Right lobe of liver (tissue), 6 donors: Measurements from ENCODE around the gene GGACT. TPM values are rescaled to one million over a fixed set of nuclear protein-coding genes. Genes with fewer than 3 reads are reported as not detected.

Source experiments
- ATAC-seq, 4 donors: fragments of 200-7000 bp; cut with Tn5 transposase; one replicate each; pipeline ENCODE4 v1.9.1; 2020; ENCODE audit warnings: mild to moderate bottlenecking in 4 of 4, moderate library complexity in 4 of 4
- DNase-seq, 3 donors: peaks; one replicate each; pipeline ENCODE4 v3.0.0-alpha.2; 2020
- H3K27ac ChIP-seq, 3 donors: fragments of 200-600 bp; one replicate each; pipeline ENCODE4 v1.8.0; 2022
- H3K27me3 ChIP-seq, 2 donors: fragments of 200-600 bp; one replicate each; pipeline ENCODE4 v1.8.0; 2022
- H3K36me3 ChIP-seq, 4 donors: fragments of 200-600 bp; sonication (generic) in 1 of 4; one replicate each; pipeline versions ENCODE4 v1.5.1 to v1.8.0; 2017 to 2022; ENCODE audit warnings: control low read depth in 1 of 4
- H3K4me1 ChIP-seq, 4 donors: fragments of 200-600 bp; sonication (generic) in 1 of 4; one replicate each; pipeline versions ENCODE4 v1.5.1 to v1.8.0; 2017 to 2022; ENCODE audit warnings: control low read depth in 1 of 4
- H3K4me3 ChIP-seq, 3 donors: fragments of 200-600 bp; one replicate each; pipeline ENCODE4 v1.8.0; 2022
- H3K9me3 ChIP-seq, 4 donors: fragments of 200-600 bp; sonication (generic) in 1 of 4; one replicate each; pipeline versions ENCODE4 v1.5.1 to v1.8.0; 2017 to 2022; ENCODE audit warnings: control low read depth in 1 of 4
- CTCF ChIP-seq, 4 donors: fragments of 200-600 bp in 3 of 4; fragments of 450-650 bp in 1 of 4; IDR thresholded peaks; one replicate each; pipeline versions ENCODE4 v1.5.1 to v1.8.0; 2016 to 2022; ENCODE audit warnings: antibody characterized with exemption in 4 of 4, mild to moderate bottlenecking in 2 of 4
- POLR2A ChIP-seq: fragments of 450-650 bp; IDR thresholded peaks from one replicate; pipeline ENCODE4 v1.6.1; 2017; ENCODE audit warnings: antibody characterized with exemption, mild to moderate bottlenecking
- WGBS: methylation state at CpG from one replicate; pipeline ENCODE4 v1.1.6; 2018; ENCODE audit warnings: low coverage, low lambda C conversion rate; ENCODE audit not compliant: insufficient coverage; ENCODE audit errors: missing lambda C conversion rate; 5-methylcytosine and 5-hydroxymethylcytosine counted together
- intact Hi-C, 2 donors: fragments of 100-400 bp; cut with DNase I; formaldehyde crosslinking; loops; one replicate each; pipeline versions ENCODE4 v1.11.2 to v1.14.1; 2022
- total RNA-seq, 6 experiments: library from RNA; depleted of rRNA in 2 of 6; stranded (reverse); fragments of >200 nt in 2 of 6; fragmentation: NEBNext Ultra II Directional in 3 of 6; extraction: Animal tissue kit (Norgen Biotek cat#: 25700) in 3 of 6; gene quantifications; one replicate each; pipeline versions ENCODE4 v1.1.0 to v1.2.4, GENCODE V29; 2016 to 2023
- donor health status: DM: no; HTN: yes; CAD: no.
- donor health status: DM: no; HTN: no; CAD: no.
- donor health status: DM: no; HTN: no; CAD: no.
- donor health status: DM: no; HTN: yes; CAD: no.
- donor health status: DM: no; HTN: yes; CAD: no.

The GGACT gene
- total RNA-seq, 6 experiments from 2014 or later, result 4.7 to 9.0 (median 5.9) TPM

- peaks cover 0 to 4% (median 0%) of the 10 kb centered on the region in 4 donors for H3K36me3 ChIP-seq
- peaks cover 0 to 32% (median 7%) of the 10 kb centered on the region in 4 donors for H3K4me1 ChIP-seq
- H3K9me3 ChIP-seq, result no peaks in the 10 kb centered on the region
- DNase-seq (peak; percentile 79 to 82 (median 82)), ATAC-seq (peak; percentile 72 to 87 (median 80))
- no peaks in the 10 kb centered on the region for H3K27me3 ChIP-seq
- intact Hi-C loops, result no loop called here
- H3K27ac ChIP-seq, result no peak overlapping the region
- H3K4me3 ChIP-seq, result no peak overlapping the region
- no peak for TF ChIP-seq POLR2A
- TF ChIP-seq CTCF (IDR thresholded peaks at IDR 0.05), result peak in 3 of 4 donors; percentile 85 to 94 (median 94)
- WGBS, result 0% methylated on average over 5 of the region's 5 CpGs
These were observed 73.7 kb downstream of the GGACT start for GRCh38 chr13:100514788-100515409.

- Histone ChIP-seq H3K4me3 (no peak overlapping the region), H3K27ac (no peak overlapping the region), H3K27me3 (no peaks in the 10 kb centered on the region), H3K4me1 (peaks cover 0 to 29% (median 4%) of the 10 kb centered on the region in 4 donors), H3K36me3 (peaks cover 0 to 4% (median 0%) of the 10 kb centered on the region in 4 donors), H3K9me3 (no peaks in the 10 kb centered on the region)
- WGBS, result 47% methylated on average over 8 of the region's 8 CpGs
- DNase-seq (no peak), ATAC-seq (no peak)
- intact Hi-C loops, result no loop called here
- TF ChIP-seq POLR2A (no peak), CTCF (IDR thresholded peaks at IDR 0.05) (no peak)
These were observed 74.5 kb downstream of the GGACT start for GRCh38 chr13:100513987-100514670.

GRCh38 chr13:100513171-100513570, 75.4 kb downstream of the GGACT start:
- intact Hi-C loops, result no loop called here
- ATAC-seq (no peak), DNase-seq (no peak)
- peaks cover 0 to 4% (median 0%) of the 10 kb centered on the region in 4 donors for H3K36me3 ChIP-seq
- peaks cover 0 to 20% (median 0%) of the 10 kb centered on the region in 4 donors for H3K4me1 ChIP-seq
- 66% methylated on average over 3 of the region's 3 CpGs for WGBS
- no peak overlapping the region for H3K27ac ChIP-seq
- TF ChIP-seq POLR2A, result no peak
- TF ChIP-seq CTCF (IDR thresholded peaks at IDR 0.05), result no peak
- no peaks in the 10 kb centered on the region for H3K9me3 ChIP-seq
- H3K4me3 ChIP-seq, result no peak overlapping the region
- H3K27me3 ChIP-seq, result no peaks in the 10 kb centered on the region

GRCh38 chr13:100512422-100512821, 76.2 kb downstream of the GGACT start:
- Histone ChIP-seq H3K27ac (no peak overlapping the region), H3K4me3 (no peak overlapping the region), H3K27me3 (no peaks in the 10 kb centered on the region), H3K9me3 (no peaks in the 10 kb centered on the region), H3K4me1 (peaks cover 0 to 12% (median 0%) of the 10 kb centered on the region in 4 donors), H3K36me3 (peaks cover 0 to 4% (median 0%) of the 10 kb centered on the region in 4 donors)
- no peak for DNase-seq
- intact Hi-C loops, result no loop called here
- TF ChIP-seq CTCF (IDR thresholded peaks at IDR 0.05) (no peak), POLR2A (no peak)
- no peak for ATAC-seq
- WGBS, result 100% methylated on average over 9 of the region's 9 CpGs
